ENCODE results near the gene GPSM1.
"Not testable (repeated sequence)": the region's sequence is repeated elsewhere in the genome, so short reads cannot be mapped to it uniquely, and the experiment has no call there.

Gene GPSM1

DNA sequence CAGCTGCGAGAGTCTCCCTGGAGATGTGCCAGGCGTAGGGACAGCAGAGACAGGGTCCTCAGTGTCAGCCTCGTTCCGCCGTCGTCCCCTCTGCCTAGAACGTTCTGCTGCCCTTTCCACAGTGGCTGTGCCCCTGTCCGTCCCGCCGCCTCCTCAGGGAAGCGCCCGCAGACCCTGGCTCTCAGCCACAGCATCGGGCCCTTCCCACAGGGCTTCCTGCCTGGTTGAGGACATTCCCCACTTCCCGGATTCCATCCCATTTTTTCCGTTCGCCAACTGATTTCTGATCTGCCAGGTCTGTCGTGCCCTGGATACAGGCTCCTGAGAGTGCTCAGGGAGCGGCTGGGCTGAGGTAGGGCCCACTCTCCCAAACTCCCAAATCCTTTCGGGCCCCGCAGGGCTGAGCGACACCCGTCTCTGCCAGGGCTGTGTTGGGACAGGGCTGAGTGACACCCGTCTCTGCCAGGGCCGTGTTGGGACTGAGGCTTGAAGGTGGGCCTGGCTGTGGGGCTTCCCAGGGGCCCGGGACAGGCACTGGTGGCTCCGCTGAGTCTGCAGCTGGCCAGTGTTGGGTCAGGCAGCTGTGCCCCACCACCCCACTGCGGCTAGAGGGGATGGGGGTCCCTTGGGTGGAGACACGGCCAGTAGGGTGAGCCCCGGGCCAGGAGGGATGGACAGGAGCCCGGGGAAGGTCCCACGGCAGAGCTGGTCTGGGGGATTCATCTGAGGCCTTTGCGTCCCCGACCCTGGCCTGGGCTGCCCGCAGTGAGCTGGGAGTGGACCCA, 20.3 kb downstream of the GPSM1 start:
- DNase-seq, result no peak

DNA sequence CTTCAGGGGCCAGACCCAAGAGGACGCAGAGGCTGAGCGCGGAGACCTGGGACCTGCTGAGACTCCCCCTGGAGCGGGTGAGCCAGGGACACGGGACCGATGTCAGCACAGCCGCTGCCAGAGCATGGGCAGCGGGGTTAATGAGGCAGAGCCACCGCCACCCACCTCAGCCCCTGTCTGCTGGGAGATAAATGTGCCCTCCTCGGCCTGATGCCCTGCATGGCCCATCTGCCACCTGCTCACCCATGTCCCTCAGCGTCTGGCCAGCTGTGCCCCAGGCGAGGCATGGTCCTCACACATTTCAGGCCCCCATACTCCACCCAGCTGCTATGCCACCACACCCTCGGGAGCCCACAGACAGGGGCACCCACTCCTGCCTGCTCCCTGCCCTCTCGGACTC, 21.4 kb downstream of the GPSM1 start:
- no peak for DNase-seq

DNA sequence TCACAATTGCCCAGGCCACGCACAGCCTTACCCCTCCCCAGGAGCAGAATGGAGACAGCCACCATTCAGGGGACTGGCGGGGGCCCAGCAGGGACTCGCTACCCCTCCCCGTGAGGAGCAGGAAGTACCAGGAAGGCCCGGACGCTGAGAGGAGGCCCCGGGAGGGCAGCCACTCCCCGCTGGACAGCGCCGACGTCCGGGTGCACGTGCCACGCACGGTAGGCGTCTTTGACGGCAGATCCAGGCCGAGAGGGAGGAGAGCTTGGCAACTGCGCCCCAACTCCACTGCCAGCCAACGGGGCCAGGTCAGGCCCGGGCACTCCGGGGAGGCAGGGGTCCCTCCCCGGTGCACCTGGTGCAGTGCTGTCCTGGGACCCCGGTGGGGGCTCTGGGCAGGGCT, 22.2 kb downstream of the GPSM1 start:
- no peak for DNase-seq

DNA sequence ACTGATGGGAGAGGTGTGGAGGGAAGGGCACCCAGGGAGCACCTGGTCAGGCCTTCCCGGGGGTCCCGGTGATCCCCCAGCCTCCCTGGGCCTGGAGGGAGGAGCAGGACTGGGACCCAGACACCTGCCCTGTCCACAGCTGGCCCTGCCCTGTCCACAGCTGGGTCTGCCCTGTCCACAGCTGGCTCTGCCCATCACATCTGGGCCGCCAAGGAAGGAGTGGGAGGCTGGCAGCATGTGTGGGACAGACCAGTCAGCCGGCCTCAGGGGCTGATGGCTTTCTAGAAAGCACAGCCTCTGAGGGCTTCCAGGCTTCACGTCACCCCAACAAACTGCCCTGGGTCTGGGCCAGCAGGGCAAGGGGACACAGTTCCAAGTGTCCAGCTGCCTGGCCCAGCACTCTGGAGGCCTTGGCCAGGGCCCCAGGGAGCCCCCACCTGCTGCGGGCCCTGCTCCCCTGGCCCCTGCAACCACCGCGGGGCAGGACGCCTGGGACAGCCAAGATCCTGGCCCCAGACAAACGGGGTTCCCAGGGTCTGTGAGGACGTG, 24.0 kb downstream of the GPSM1 start:
- DNase-seq, result no peak

GRCh38 chr9:136351868-136352267, 24.5 kb downstream of the GPSM1 start:
- not testable (repeated sequence) for DNase-seq

GRCh38 chr9:136352682-136353081, 25.3 kb downstream of the GPSM1 start:
- no peak for DNase-seq

DNA sequence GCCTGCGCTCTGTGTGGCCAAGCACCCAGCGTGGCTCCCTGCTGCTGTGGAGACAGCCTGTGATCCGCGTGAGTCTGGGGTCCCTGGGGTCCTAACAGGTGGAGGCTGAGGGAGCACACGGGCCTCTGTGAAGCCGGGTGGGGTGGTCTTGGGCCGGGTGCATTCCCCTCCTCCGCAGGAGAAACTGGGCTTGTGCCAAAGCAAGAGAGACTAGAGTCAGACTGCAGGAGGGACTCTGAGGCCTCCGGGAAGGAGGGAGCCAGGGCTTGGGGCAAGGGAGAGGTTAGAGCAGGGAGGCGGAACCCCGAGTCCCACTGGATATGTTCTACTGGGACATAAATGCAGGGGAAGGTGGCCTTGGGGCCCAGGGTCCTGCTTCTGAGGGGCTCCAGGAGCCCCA, 25.7 kb downstream of the GPSM1 start:
- no peak for DNase-seq

GRCh38 chr9:136353757-136354488, 26.6 kb downstream of the GPSM1 start:
- DNase-seq, result no peak

DNA sequence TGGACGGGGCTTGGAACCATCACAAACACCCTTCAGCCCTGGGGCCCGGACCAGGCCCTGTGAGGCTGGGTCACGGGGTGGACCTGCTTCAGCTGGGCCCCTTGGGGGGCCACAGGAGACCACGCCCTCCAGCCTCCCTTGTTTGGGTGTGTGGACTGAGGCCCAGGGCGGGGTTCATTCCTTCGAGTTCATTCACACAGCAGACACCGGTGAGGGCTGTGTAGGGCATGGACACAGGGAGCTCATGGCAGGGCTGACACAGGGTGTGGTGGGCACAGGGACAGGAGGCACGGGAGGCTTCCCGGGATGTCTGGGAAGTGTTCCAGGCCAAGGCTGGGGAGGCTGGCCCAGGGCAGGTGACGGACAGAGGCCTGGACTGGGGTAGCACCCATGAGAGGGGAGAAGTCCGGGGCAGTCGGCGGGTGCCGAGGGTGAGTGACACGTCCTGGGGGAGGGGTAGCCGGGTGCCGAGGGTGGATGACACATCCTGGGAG, 27.3 kb downstream of the GPSM1 start:
- DNase-seq, result no peak

DNA sequence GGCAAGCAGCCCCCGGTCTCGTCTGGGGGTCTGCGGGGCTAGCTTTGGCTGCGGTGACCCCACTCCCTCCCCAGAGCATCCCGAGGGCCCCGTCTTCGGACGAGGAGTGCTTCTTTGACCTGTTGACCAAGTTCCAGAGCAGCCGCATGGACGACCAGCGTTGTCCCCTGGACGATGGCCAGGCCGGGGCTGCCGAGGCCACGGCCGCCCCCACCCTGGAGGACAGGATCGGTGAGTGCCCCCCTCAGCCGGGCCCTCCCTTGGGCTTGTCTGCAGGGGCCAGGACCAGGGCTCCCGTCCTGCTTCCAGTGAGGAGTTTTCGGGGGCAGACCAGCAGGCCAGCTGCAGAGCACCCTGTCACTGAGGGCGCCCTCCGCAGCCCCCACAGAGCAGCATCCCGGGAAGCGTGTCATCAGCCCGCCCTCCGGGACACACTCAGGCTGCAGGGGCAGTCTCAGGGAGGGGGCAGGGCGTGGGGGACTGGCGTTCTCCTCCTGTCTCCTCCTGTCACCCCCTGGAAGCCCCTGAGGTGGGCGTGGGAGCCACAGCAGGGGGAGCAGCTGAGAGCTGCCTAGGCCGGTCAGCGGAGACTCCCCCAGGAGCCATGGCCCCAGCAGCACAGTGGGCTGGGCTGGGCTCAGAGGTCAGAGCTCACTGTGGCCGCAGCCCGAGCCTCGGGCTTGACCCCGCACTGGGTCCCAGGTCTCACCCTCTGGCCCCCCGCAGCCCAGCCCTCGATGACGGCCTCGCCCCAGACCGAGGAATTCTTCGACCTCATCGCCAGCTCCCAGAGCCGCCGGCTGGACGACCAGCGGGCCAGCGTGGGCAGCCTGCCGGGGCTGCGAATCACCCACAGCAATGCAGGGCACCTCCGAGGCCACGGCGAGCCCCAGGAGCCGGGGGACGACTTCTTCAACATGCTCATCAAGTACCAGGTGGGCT, 28.5 kb downstream of the GPSM1 start:
- DNase-seq, result no peak

DNA sequence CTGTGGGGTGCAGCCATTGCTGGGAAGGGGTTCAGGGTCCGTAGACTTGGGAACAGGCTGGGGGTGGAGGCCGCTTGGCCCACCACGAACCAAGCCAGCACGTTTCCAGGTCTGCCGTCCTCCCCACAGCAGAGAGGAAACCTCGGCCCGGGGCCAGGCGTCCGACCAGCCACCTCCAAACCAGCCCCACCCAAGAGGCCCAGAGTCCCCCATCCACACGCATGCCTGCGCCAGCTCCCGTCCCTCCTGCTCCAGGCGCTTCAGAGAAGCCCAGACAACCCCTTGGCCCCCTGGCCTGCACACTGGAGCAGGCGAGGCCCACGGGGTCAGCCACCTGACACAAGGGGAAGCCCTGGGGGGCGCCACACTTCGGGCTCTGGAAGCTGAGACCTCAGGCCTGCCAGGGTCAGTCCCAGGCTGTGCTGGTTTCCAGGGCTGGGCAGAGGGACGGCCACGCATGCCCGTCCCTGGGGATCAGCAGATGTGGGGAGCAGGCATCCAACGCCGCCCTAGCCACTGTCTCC, 29.9 kb downstream of the GPSM1 start:
- DNase-seq, result no peak

DNA sequence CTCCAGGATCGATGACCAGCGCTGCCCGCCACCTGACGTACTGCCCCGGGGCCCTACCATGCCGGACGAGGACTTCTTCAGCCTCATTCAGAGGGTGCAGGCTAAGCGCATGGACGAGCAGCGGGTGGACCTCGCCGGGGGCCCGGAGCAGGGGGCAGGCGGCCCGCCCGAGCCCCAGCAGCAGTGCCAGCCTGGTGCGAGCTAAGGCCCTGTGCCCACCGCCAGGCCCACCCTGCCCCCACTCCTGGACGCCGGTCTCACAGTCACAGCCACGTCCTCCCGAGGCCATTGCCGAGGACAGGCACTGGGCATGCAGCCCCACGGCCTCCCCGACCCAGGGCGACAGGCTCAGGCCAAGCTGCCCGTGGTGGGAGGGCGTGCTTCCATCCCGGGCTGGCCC, 30.7 kb downstream of the GPSM1 start:
- no peak for DNase-seq

DNA sequence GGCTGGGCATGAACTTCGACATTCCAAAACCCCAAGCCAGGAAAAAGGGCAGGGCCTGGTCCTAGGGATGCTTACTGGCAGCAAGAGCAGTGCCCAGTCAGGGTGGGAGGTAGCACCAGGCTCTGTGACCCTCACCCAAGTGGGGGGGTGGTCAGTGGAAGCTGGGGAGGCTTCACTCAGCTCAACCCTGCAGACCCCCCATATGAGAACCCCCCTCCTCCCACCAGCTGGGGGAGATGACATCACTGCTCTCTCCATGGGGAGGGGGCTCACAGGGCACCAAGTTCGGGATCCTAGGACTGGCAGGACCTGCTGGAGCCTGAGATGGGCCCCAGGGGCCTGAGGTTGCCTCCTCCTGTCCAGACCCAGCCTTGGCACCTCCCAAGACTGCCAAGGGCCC, 31.5 kb downstream of the GPSM1 start:
- DNase-seq, result no peak

DNA sequence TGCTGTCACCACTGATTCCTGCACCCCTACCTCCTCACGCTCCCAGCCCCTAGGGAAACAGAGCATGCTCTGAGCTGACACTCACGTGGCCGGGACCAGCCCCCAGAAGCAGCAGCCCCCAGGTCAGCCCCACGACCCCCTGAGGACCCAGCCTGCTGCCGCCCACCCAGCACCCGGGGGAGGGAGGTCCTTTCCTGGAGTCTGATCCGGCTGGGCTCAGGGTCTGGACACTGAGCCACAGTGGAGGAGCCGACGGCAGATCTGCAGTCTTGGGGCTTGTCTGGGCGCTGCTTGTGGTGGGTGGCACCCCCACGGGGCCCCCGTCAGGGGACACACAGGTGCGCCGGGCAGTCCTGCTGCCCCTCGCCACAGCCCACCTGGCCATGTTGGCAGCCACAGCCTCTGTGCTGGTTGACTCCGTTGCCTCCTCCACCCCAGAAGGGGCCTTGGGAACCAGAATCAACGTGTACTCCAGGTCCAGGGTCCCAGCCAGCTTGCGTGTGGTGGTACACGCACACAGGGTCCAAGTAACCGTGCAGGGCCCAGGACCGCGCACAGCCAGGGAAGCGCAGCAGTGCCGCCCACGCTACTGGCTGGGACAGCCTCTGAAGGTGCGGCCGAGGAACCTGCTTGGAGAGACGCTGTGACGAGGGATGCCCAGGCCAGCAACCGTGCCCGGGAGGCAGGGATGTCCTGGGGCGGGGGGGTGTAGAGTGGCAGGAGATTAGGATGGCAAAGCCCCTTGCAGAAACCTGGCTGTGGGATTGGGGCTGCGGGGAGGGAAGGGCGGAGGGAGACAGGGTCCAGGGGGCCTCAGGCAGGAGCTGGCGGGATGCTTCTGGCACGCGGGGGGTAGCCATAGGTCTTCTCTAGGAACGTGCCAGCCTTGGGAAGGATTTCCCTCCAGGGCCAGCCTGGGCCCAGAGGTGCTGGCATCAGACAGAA, 32.7 kb downstream of the GPSM1 start:
- no peak for DNase-seq

DNA sequence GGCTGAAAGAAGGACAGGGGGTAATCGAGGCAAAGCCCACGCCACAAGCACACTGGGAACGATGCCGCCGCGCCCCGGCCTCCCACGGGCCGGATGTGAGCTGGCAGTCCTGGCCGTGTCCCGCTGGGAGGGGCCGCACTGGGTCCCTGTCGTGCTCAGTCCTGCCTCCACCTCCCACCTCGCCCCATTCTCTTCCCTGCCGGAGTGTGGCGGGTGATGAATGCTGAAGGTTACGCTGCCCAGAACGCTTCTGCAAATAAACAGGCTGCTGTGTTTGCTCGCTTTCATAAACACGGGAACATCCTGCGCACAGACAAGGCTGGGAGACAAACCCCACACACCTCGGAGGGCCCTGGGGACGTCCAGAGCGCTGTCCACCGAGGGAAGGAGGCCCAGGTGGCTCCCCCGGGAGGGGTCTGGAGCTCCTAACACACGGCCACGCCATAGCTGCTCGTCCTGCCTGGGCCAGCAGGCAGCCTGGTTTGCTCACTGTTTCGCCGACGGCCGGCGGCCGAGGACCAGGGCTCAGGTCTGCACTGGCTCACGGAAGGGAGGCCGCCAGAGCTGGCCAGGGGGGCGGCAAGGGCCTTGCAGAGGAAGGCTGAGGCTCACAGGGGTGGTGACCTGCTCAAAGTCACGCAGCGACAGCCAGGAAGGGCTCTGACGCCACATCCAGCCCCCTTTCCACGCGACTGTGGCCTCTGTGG, 33.9 kb downstream of the GPSM1 start:
- DNase-seq, result no peak

GRCh38 chr9:136361754-136362449, 34.6 kb downstream of the GPSM1 start:
- no peak for DNase-seq

DNA sequence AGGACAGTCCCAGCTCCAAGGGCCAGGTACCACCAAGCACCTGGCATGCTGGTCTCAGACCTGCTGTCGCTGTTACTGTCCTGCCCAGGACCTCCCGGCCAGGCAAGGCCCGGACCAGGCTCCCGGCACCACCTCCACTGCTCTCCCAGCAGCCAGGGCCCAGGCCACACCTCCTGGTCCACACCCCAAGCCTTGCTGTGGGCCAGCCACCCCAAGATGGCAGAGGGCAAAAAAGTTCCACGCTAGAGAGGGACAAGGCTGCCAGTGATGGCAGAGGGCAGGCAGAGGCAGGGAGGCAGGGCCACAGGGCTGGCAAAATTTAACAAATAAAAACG, 35.1 kb downstream of the GPSM1 start:
- DNase-seq, result no peak

DNA sequence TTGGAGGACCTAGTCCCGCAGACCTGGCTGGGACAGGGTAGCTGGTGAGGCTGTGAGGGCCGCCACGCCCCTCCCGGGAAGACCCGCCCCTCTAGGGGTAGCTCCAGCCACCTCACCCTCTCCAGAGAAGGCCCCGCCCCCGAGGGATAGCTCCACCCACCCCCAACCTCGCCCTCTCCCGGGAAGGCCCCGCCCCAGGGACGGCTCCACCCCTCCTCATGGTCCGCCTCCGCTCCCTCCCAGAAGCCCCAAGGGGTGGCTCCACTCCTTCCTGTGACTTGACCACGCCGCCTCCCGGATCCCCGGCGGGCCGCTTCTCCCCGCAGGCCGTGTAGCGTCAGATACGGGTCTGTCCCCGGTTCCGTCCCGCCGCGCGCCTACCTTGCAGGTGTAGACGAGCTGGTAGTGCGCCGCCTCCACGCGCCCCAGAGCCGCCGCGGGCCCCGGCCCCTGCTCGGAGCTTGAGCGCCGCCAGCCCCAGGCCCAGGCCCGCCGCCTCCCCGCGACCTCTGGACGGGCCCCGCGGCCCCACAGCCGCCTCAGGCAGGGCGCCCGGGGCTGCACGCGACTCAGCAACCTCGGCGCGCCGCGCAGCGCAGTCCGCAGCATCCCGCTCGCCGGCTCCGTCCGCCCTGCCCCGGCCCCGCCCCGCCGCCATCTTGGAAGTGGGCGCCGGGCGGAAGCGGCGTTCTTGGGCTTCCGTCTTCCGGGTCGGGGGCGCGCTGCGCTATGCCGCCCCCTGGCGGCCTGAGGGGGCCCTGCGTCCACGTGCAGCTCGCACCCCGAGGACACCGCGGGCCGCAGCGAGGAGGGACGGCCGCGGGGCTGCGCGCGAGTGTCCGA, 36.0 kb downstream of the GPSM1 start, which contains the start of gene DNLZ:
TSS of gene DNLZ (minus strand) at position 639 of the 843 bp plus-strand sequence. CDS start at position 609, 30 bp downstream.
- DNase-seq, result peak; percentile 95
